Measurements from ENCODE around the gene MRPS15. TPM values are rescaled to one million over a fixed set of nuclear protein-coding genes. Genes with fewer than 3 reads are reported as not detected.

The MRPS15 gene
- total RNA-seq, 1 experiment from 2014 or later = 113 TPM

DNA sequence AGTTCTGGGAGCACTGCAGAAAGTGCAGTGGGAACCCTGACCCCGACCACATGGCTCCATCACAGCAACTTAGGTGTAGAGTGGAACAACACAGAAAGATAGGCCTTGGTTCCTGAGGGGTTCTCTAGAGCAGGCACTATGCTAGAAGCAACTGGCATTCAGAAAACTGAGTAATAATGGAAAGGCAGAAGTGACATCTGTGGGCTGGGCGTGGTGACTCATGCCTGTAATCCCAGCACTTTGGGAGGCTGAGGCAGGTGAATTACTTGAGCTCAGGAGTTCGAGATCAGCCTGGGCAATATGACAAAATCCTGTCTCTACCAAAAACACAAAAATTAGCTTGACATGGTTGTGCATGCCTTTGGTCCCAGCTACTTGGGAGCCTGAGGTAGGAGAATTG is 5.3 kb downstream of the MRPS15 start:
- DNase-seq (ENCODE audit: low read depth, low spot score) = no peak
- no peak overlapping the region for H3K4me3 ChIP-seq (ENCODE audit: low read depth in 2 of 2, low read length in 2 of 2)
- in situ Hi-C loops (cut with HindIII; ENCODE audit: low pct_unique_long_range_greater_than_20kb, low sequenced_read_pairs) (no loop called here), intact Hi-C loops (cut with micrococcal nuclease; ENCODE audit: unreplicated experiment) (no loop called here)
- H3K27ac ChIP-seq (ENCODE audit: low read length) = no peak overlapping the region
- no TSS peak for BruUV-seq (replicated peaks)
- no peaks in the 10 kb centered on the region for H3K4me1 ChIP-seq (ENCODE audit: control insufficient read depth, insufficient read depth, low read length)
- H3K36me3 ChIP-seq (ENCODE audit: control insufficient read depth, insufficient read depth, low read length) = peaks cover 16% of the 10 kb centered on the region
- H3K9me3 ChIP-seq (ENCODE audit: control insufficient read depth, insufficient read depth, low read depth, low read length) = no peaks in the 10 kb centered on the region
- H3K27me3 ChIP-seq (ENCODE audit: control insufficient read depth, insufficient read depth, low read length) = no peaks in the 10 kb centered on the region
- TF ChIP-seq SIN3A (IDR thresholded peaks at IDR 0.05; ENCODE audit: borderline replicate concordance, insufficient read depth, low read depth, low read length) = no peak
- TF ChIP-seq POLR2AphosphoS5 (IDR thresholded peaks at IDR 0.05; ENCODE audit: low read depth, low read length) = no peak
- TF ChIP-seq REST (IDR thresholded peaks at IDR 0.05; ENCODE audit: insufficient read depth in 1 of 2, low read depth in 2 of 2, low read length in 1 of 2) = no peak
- TF ChIP-seq CTCF (IDR thresholded peaks at IDR 0.05) = no peak
- TF ChIP-seq TCF7L2 (IDR thresholded peaks at IDR 0.05; ENCODE audit: low read depth, low read length) = no peak
- CTCF ChIA-PET = no interaction called here
- no peak for ATAC-seq
- POLR2A ChIA-PET = no interaction called here

- intact Hi-C loops (cut with micrococcal nuclease; ENCODE audit: unreplicated experiment) = no loop called here
- CTCF ChIA-PET = no interaction called here
- POLR2A ChIA-PET = no interaction called here
- Histone ChIP-seq H3K9me3 (ENCODE audit: control insufficient read depth, insufficient read depth, low read depth, low read length) (no peaks in the 10 kb centered on the region), H3K4me3 (ENCODE audit: low read depth in 2 of 2, low read length in 2 of 2) (no peak overlapping the region), H3K27ac (ENCODE audit: low read length) (no peak overlapping the region), H3K4me1 (ENCODE audit: control insufficient read depth, insufficient read depth, low read length) (no peaks in the 10 kb centered on the region), H3K27me3 (ENCODE audit: control insufficient read depth, insufficient read depth, low read length) (no peaks in the 10 kb centered on the region), H3K36me3 (ENCODE audit: control insufficient read depth, insufficient read depth, low read length) (peaks cover 15% of the 10 kb centered on the region)
- no TSS peak for BruUV-seq (replicated peaks)
- in situ Hi-C loops (cut with HindIII; ENCODE audit: low pct_unique_long_range_greater_than_20kb, low sequenced_read_pairs) = no loop called here
- no peak for TF ChIP-seq POLR2AphosphoS5 (IDR thresholded peaks at IDR 0.05; ENCODE audit: low read depth, low read length)
- TF ChIP-seq REST (IDR thresholded peaks at IDR 0.05; ENCODE audit: insufficient read depth in 1 of 2, low read depth in 2 of 2, low read length in 1 of 2) = no peak
- TF ChIP-seq CTCF (IDR thresholded peaks at IDR 0.05) = no peak
- TF ChIP-seq TCF7L2 (IDR thresholded peaks at IDR 0.05; ENCODE audit: low read depth, low read length) = no peak
- no peak for TF ChIP-seq SIN3A (IDR thresholded peaks at IDR 0.05; ENCODE audit: borderline replicate concordance, insufficient read depth, low read depth, low read length)
- no peak for DNase-seq (ENCODE audit: low read depth, low spot score)
- no peak for ATAC-seq
Observed at GRCh38 chr1:36457691-36458090, 6.5 kb downstream of the MRPS15 start.
